GM10248 (cell line): ENCODE data around the gene MAPRE2.

Source experiments
- CTCF ChIA-PET: fragments of 300-600 bp; sonication (Branson Sonifier 250); formaldehyde crosslinking; extraction: SDS; loops from one replicate; lab custom pipeline; 2021; ENCODE audit warnings: antibody characterized with exemption; lab: Yijun Ruan, JAX
- POLR2A ChIA-PET: fragments of 350-650 bp; sonication (Branson Sonifier 250); formaldehyde crosslinking; extraction: SDS; loops from one replicate; lab custom pipeline; 2020; ENCODE audit warnings: antibody characterized with exemption; lab: Yijun Ruan, JAX
- DNase-seq: peaks from one replicate; pipeline ENCODE4 v3.0.0; 2012; ENCODE audit errors: extremely low spot score
- TF ChIP-seq, protein P1 (sequence below): IDR thresholded peaks from 2 replicates; pipeline ENCODE4 v1.5.1; 2012; ENCODE audit warnings: mild to moderate bottlenecking, low read depth; ENCODE audit errors: extremely low read depth, missing control alignments, control extremely low read depth

MAPRE2 gene

DNA sequence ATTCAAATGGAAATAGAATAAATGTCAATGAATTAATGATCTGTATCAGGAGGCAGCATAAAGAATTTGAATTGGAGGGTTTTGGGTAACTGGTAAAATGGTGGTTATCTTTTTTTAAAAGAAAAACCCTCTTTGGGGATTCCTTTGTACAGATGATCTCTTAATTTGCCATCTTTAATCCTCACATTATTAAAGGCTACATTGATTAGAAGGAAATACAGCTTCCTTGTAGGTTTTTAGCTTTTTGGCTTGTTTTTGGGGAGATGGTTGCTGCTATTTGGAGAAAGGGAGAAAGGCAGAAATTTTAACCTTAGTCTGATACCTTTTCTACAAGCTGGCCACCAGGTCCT lies 600 bp upstream of the MAPRE2 start:
- TF ChIP-seq, protein P1, sequence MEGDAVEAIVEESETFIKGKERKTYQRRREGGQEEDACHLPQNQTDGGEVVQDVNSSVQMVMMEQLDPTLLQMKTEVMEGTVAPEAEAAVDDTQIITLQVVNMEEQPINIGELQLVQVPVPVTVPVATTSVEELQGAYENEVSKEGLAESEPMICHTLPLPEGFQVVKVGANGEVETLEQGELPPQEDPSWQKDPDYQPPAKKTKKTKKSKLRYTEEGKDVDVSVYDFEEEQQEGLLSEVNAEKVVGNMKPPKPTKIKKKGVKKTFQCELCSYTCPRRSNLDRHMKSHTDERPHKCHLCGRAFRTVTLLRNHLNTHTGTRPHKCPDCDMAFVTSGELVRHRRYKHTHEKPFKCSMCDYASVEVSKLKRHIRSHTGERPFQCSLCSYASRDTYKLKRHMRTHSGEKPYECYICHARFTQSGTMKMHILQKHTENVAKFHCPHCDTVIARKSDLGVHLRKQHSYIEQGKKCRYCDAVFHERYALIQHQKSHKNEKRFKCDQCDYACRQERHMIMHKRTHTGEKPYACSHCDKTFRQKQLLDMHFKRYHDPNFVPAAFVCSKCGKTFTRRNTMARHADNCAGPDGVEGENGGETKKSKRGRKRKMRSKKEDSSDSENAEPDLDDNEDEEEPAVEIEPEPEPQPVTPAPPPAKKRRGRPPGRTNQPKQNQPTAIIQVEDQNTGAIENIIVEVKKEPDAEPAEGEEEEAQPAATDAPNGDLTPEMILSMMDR = no peak
- ChIA-PET CTCF (interaction anchor here (1.2 to 6.0 kb wide), 8 partner anchors 8 to 346 kb away, joined by 3 to 80 read pairs (median 6); no protein-coding TSS in a partner anchor), POLR2A (interaction anchor here (1.4 kb wide), 1 partner anchor 11 kb away, joined by 3 read pairs; no protein-coding TSS in a partner anchor)

DNA sequence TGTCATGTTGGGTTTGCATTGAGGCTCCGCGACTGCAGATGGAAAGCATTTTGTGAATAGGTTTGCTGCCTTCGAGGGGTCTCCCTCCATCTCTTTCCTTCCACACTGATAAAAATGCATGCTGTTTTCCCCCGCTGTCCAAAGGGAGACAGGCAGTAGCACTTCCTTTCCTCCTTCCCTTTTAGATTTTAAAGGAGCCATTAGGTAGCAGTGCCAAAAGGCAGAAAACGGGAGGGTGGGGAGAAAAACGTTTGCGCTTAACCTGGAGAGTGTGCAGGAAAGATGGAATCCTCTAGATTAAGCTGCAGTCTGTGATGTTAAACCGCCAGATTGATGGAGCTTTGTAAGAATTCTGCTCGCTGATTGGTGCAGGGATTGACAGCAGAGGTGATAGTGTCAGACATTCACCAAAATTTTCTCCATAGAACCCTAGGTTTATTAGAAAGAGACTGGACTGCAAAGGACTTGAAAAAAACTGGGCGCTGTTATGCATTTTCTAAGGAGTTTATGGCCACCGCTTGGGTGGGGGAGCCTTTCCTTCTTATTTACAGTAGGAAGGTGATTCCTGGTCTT lies 688 bp downstream of the MAPRE2 start:
- TF ChIP-seq, protein P1 = no peak
- POLR2A ChIA-PET = interaction anchor here (0.5 to 1.4 kb wide), 2 partner anchors 12 to 459 kb away, joined by 3 read pairs; no protein-coding TSS in a partner anchor
- peak; percentile 22 for DNase-seq
- CTCF ChIA-PET = interaction anchor here (1.5 to 6.0 kb wide), 5 partner anchors 9 to 345 kb away, joined by 3 to 80 read pairs (median 5); no protein-coding TSS in a partner anchor

More for the DNA sequence above, 600 bp upstream of the MAPRE2 start:
- no peak for DNase-seq

DNA sequence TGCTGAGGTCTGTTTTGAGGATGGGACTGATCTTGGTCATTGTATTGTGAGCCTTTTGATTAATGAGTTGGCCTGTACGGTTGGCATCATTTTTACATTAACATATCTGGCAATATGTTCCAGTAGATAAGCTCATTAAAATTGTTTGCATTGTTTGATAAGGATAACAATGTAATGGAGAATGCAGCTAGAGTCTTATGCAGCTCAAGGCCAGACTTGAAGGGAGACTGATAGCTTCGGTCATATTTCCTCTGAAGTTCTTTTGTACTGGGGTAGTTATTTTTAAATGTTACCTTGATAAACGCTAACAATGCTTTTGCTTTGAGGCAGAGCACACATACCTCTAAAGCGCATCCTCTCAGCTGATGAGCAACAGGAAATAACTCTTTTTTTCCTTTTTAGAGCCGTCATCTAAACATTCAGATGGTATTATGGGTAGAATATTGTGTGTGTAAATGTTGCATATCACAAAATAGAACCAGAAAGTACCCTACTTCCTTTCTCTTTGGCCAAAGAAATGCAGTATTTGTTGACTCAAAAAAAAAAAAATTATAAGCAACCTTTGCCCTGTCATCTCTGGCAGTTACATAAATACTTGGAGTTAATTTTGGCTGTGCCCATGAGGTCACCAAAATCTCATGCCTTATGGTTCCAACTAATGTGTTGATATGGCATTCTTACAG lies 1.3 kb downstream of the MAPRE2 start:
- CTCF ChIA-PET = interaction anchor here (1.6 to 6.0 kb wide), 3 partner anchors 15 to 344 kb away, joined by 3 to 80 read pairs (median 6); no protein-coding TSS in a partner anchor
- TF ChIP-seq, protein P1 = no peak
- POLR2A ChIA-PET = interaction anchor here (0.5 kb wide), 1 partner anchor 458 kb away, joined by 3 read pairs; no protein-coding TSS in a partner anchor
- no peak for DNase-seq

DNA sequence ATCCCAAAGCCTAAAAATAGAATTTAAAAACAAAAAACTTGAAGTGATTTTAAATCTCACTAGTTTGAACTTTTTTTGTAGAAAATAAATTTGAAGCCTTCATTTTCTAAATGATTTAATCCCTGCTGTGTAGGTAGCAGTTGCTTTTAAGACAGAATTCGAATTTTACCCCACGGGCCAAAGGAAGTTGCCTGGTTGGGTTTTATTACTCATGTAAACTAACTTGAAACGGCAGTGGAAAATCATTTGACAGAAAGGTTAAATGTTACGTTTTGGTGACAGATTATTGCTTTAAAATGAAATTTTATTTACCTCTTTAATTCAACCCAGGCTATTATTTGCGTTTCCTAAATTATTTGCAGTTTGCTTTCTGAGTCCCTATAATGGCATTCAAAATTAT lies 2.0 kb downstream of the MAPRE2 start:
- TF ChIP-seq, protein P1 = no peak
- ChIA-PET POLR2A (no interaction called here), CTCF (no interaction called here)

DNA sequence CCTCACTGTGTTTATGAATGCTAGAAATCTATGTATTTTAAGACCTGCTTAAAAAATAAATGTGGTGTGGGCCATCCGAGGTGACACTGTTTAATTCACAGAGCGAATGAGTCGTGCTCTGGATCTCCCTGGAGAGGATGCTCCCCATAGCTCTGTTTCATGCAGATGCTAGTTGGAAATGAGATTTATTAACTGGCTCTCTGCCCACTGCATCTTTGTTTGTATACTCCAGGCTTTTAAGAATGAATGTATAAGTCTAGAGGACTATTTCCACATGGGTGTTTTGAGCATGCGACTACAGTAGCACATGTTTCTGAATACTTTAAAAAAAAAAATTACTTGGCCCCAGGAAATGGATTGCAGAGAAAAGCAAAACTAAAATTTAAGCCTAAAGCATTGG lies 3.9 kb downstream of the MAPRE2 start:
- TF ChIP-seq, protein P1 = no peak
- CTCF ChIA-PET = interaction anchor here (1.1 to 2.3 kb wide), 4 partner anchors 9 to 100 kb away, joined by 3 to 5 read pairs (median 4); no protein-coding TSS in a partner anchor
- POLR2A ChIA-PET = no interaction called here
- DNase-seq = no peak

More for the DNA sequence above, 2.0 kb downstream of the MAPRE2 start:
- DNase-seq = no peak

DNA sequence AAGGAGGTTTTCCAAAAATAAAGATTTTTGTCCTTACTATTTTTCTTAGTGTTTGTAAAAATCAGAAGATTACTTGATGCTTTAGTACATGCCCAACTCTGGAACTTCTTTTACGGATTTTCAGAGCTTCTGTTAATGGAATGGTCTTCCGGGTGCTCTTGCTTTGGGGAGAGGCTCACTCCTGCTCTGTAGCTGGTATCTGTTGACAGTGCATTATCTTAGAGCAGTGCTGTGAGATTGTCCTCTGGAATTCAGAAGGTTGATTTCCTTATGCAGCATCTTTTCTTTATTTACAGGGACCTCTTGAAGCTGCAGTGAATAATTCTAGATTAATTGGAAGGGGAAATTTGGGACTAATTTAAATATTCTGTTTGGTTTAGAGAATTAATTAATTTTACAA lies 4.6 kb downstream of the MAPRE2 start:
- TF ChIP-seq, protein P1 = no peak
- CTCF ChIA-PET = interaction anchor here (1.1 to 2.3 kb wide), 7 partner anchors 10 to 100 kb away, joined by 3 to 11 read pairs (median 5); no protein-coding TSS in a partner anchor
- no peak for DNase-seq
- POLR2A ChIA-PET = no interaction called here
